PC-3 (cell line): Measurements from ENCODE around the gene DOCK1. TPM values are rescaled to one million over a fixed set of nuclear protein-coding genes. Genes with fewer than 3 reads are reported as not detected.

Experiments
- ATAC-seq: fragments of 200-7000 bp; cut with Tn5 transposase; 2 replicates; pipeline ENCODE4 v1.9.1; 2020; ENCODE audit warnings: mild to moderate bottlenecking, moderate library complexity
- BruUV-seq: library from RNA; stranded (reverse); fragments of 400-500 nt; replicated peaks from 2 replicates; lab custom pipeline; 2021; lab: Mats Ljungman, UMichigan
- CTCF ChIA-PET: fragments of 300-600 bp; sonication (Branson Sonifier 250); formaldehyde crosslinking; loops from one replicate; lab custom pipeline; 2022; ENCODE audit warnings: antibody characterized with exemption; lab: Charles Lee
- POLR2A ChIA-PET: fragments of 300-600 bp; sonication (Branson Sonifier 250); formaldehyde crosslinking; loops from one replicate; lab custom pipeline; 2022; ENCODE audit warnings: antibody characterized with exemption; ENCODE audit not compliant: unreplicated experiment; lab: Charles Lee
- DNase-seq: peaks from one replicate; pipeline ENCODE4 v3.0.0-alpha.2; 2015
- H2AFZ ChIP-seq: fragments of 300-600 bp; sonication (generic); 2 replicates; pipeline ENCODE4 v1.6.0; 2016; ENCODE audit warnings: antibody characterized with exemption, low read length
- H3F3A ChIP-seq: fragments of 300-600 bp; sonication (generic); one replicate; pipeline ENCODE4 v1.6.0; 2017; ENCODE audit warnings: antibody characterized with exemption, low read length, control low read depth, mild to moderate bottlenecking; ENCODE audit not compliant: unreplicated experiment
- H3K27ac ChIP-seq: fragments of 300-600 bp; sonication (generic); 2 replicates; pipeline ENCODE4 v1.5.1; 2016; ENCODE audit warnings: mild to moderate bottlenecking, low read length
- H3K27me3 ChIP-seq: fragments of 300-600 bp; sonication (generic); 2 replicates; pipeline ENCODE4 v1.6.1; 2016; ENCODE audit warnings: low read length, mixed read lengths
- H3K36me3 ChIP-seq: fragments of 300-600 bp; sonication (generic); 2 replicates; pipeline ENCODE4 v1.6.1; 2016; ENCODE audit warnings: low read depth, mixed run types, low read length, mixed read lengths
- H3K4me1 ChIP-seq: fragments of 300-600 bp; sonication (generic); 2 replicates; pipeline ENCODE4 v1.5.1; 2016; ENCODE audit warnings: low read length; ENCODE audit not compliant: insufficient read depth
- H3K4me2 ChIP-seq: fragments of 300-600 bp; sonication (generic); 2 replicates; pipeline ENCODE4 v1.6.0; 2016; ENCODE audit warnings: low read length
- H3K4me3 ChIP-seq: fragments of 300-600 bp; sonication (generic); 2 replicates; pipeline ENCODE4 v1.5.1; 2016; ENCODE audit warnings: mild to moderate bottlenecking, low read length, mixed read lengths
- H3K79me2 ChIP-seq: fragments of 300-600 bp; sonication (generic); 2 replicates; pipeline ENCODE4 v1.6.1; 2017; ENCODE audit warnings: low read length, mixed read lengths
- H3K9ac ChIP-seq: fragments of 300-600 bp; sonication (generic); 2 replicates; pipeline ENCODE4 v1.6.0; 2016; ENCODE audit warnings: mild to moderate bottlenecking, low read length
- H3K9me2 ChIP-seq: fragments of 300-600 bp; sonication (generic); replicated peaks from 2 replicates; pipeline ENCODE4 v1.6.1; 2016; ENCODE audit warnings: mixed run types, low read length, mixed read lengths
- H3K9me3 ChIP-seq: fragments of 300-600 bp; sonication (generic); 2 replicates; pipeline ENCODE4 v1.6.1; 2016; ENCODE audit warnings: low read length, mixed read lengths
- H4K20me1 ChIP-seq: fragments of 300-600 bp; sonication (generic); 2 replicates; pipeline ENCODE4 v1.6.1; 2016; ENCODE audit warnings: low read length, mixed read lengths
- EZH2 ChIP-seq: fragments of 300-600 bp; sonication (generic); IDR thresholded peaks from one replicate; pipeline ENCODE4 v1.6.1; 2017; ENCODE audit warnings: antibody characterized with exemption, mild to moderate bottlenecking, low read length; ENCODE audit not compliant: unreplicated experiment
- EZH2phosphoT487 ChIP-seq: fragments of 300-600 bp; sonication (generic); IDR thresholded peaks from 2 replicates; pipeline ENCODE4 v1.6.1; 2018; ENCODE audit warnings: mild to moderate bottlenecking, antibody characterized with exemption, low read length, borderline replicate concordance
- intact Hi-C: fragments of 100-400 bp; cut with micrococcal nuclease; formaldehyde crosslinking; loops from 2 replicates; pipeline ENCODE4 v1.9.0; 2023
- total RNA-seq: library from RNA; depleted of rRNA; stranded (reverse); fragments of >200 nt; gene quantifications from 2 replicates; pipeline ENCODE4 v1.2.3, GENCODE V29; 2014
- TF ChIP-seq, protein P1 (sequence below): fragments of 300-600 bp; sonication (generic); conservative IDR thresholded peaks from 2 replicates; pipeline ENCODE4 v1.5.1; 2017; ENCODE audit warnings: antibody characterized with exemption, low read depth, mild to moderate bottlenecking, low read length

Gene DOCK1
- total RNA-seq, 1 experiment from 2014 or later: 34.3 TPM

DNA sequence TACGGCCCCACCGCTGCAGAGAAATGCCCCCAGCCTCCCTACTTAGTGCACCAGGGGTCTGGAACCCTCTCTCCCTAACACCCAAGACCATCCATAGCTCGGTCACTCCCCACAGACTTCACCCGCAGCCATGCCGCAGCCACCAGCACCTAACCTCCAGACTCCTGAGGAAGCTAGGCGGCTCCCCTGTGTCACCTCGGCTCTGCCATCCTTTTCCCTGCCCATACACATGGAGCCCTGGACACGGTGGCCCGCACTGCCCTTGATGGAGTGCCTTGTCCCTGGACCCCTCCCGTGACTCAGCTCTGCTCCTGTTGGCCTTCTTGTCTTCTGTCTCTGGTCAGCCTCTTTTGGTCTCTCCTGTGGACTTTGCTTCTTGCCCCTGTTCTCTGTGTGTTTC is 183.7 kb downstream of the DOCK1 start:
- no peaks in the 10 kb centered on the region for H3K27me3 ChIP-seq
- TF ChIP-seq EZH2phosphoT487: no peak
- no peak overlapping the region for H3K9ac ChIP-seq
- no peak overlapping the region for H2AFZ ChIP-seq
- no peaks in the 10 kb centered on the region for H3K4me1 ChIP-seq
- no peaks in the 10 kb centered on the region for H3K9me2 ChIP-seq
- no peak for ATAC-seq
- ChIA-PET CTCF (no interaction called here), POLR2A (no interaction called here)
- intact Hi-C loops: no loop called here
- H4K20me1 ChIP-seq: no peaks in the 10 kb centered on the region
- H3K9me3 ChIP-seq: no peaks in the 10 kb centered on the region
- H3K27ac ChIP-seq: no peak overlapping the region
- DNase-seq: no peak
- BruUV-seq: no TSS peak
- no peaks in the 10 kb centered on the region for H3K36me3 ChIP-seq
- no peaks in the 10 kb centered on the region for H3K79me2 ChIP-seq
- no peak overlapping the region for H3K4me3 ChIP-seq
- no peak overlapping the region for H3K4me2 ChIP-seq
- no peaks in the 10 kb centered on the region for H3F3A ChIP-seq

DNA sequence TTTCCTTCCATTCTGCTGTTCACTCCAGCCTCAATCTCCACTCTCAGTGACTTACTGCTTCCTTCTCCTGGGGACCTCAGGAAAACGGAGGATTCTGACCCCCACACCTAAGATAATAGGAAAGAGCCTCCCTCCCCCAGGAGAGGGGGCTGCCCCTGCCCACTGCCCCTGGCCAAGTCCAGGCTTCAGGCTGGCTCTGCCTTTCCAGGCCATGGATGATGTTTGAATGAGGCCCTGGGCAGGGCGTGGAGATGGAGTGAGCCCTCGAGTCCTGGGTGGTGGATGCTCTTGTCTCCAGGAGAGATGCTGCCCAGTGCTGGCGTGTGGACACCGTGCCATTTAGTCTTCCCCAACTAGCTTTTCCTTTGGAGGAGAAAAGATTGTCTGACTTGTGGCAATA is 184.2 kb downstream of the DOCK1 start:
- H3K27me3 ChIP-seq: no peaks in the 10 kb centered on the region

DNA sequence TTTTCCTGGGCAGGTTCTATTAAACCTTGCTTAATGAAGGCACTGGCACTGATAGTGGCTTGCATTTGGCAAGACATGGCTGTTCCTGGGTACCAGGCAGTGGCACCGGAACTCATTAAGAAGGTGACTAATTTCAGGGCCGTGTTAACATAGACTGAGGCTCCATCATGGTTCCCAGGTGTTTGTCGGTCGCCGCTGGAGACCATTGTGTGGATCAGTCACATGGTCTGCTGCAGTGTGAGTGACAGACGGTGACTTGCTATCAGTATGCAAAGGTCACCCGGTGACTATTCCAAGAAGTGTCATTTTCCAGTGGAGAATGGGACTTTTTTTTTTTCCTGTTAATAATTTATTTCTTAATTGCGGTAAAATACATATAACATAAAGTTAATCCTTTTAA is 184.9 kb downstream of the DOCK1 start:
- no TSS peak for BruUV-seq
- no peaks in the 10 kb centered on the region for H3K9me3 ChIP-seq
- TF ChIP-seq EZH2: no peak
- TF ChIP-seq, protein P1, sequence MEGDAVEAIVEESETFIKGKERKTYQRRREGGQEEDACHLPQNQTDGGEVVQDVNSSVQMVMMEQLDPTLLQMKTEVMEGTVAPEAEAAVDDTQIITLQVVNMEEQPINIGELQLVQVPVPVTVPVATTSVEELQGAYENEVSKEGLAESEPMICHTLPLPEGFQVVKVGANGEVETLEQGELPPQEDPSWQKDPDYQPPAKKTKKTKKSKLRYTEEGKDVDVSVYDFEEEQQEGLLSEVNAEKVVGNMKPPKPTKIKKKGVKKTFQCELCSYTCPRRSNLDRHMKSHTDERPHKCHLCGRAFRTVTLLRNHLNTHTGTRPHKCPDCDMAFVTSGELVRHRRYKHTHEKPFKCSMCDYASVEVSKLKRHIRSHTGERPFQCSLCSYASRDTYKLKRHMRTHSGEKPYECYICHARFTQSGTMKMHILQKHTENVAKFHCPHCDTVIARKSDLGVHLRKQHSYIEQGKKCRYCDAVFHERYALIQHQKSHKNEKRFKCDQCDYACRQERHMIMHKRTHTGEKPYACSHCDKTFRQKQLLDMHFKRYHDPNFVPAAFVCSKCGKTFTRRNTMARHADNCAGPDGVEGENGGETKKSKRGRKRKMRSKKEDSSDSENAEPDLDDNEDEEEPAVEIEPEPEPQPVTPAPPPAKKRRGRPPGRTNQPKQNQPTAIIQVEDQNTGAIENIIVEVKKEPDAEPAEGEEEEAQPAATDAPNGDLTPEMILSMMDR: no peak
- TF ChIP-seq EZH2phosphoT487: no peak

More for the DNA sequence above, 184.2 kb downstream of the DOCK1 start:
- Histone ChIP-seq H3F3A (no peaks in the 10 kb centered on the region), H3K4me1 (no peaks in the 10 kb centered on the region), H3K79me2 (no peaks in the 10 kb centered on the region), H3K36me3 (no peaks in the 10 kb centered on the region), H3K9me3 (no peaks in the 10 kb centered on the region), H4K20me1 (no peaks in the 10 kb centered on the region), H3K9me2 (no peaks in the 10 kb centered on the region), H3K9ac (no peak overlapping the region), H3K4me2 (no peak overlapping the region), H2AFZ (no peak overlapping the region), H3K4me3 (no peak overlapping the region), H3K27ac (no peak overlapping the region)
- ATAC-seq (no peak), DNase-seq (no peak)
- TF ChIP-seq, protein P1: no peak
- ChIA-PET POLR2A (no interaction called here), CTCF (no interaction called here)
- intact Hi-C loops: no loop called here
- no TSS peak for BruUV-seq

More for the DNA sequence above, 184.9 kb downstream of the DOCK1 start:
- Histone ChIP-seq H3K4me2 (no peak overlapping the region), H3K9ac (no peak overlapping the region), H4K20me1 (no peaks in the 10 kb centered on the region), H3K79me2 (no peaks in the 10 kb centered on the region), H3F3A (no peaks in the 10 kb centered on the region), H3K27ac (no peak overlapping the region), H3K9me2 (no peaks in the 10 kb centered on the region), H3K4me1 (no peaks in the 10 kb centered on the region), H3K27me3 (no peaks in the 10 kb centered on the region), H3K4me3 (no peak overlapping the region), H3K36me3 (no peaks in the 10 kb centered on the region), H2AFZ (no peak overlapping the region)
- intact Hi-C loops: no loop called here
- DNase-seq: no peak
- ChIA-PET POLR2A (no interaction called here), CTCF (no interaction called here)
- ATAC-seq: no peak
